Breast epithelium (tissue), 3 donors: ENCODE results near the gene PUSL1.

Experiments
- CTCF ChIP-seq, 3 donors: fragments of 450-650 bp; IDR thresholded peaks; one replicate each; pipeline ENCODE4 v1.5.1; 2016 to 2017; ENCODE audit warnings: antibody characterized with exemption in 3 of 3, mild to moderate bottlenecking in 3 of 3, moderate library complexity in 3 of 3
- POLR2A ChIP-seq: fragments of 450-650 bp; IDR thresholded peaks from one replicate; pipeline ENCODE4 v1.6.1; 2016; ENCODE audit warnings: antibody characterized with exemption, mild to moderate bottlenecking, moderate library complexity
- POLR2AphosphoS5 ChIP-seq, 3 donors: sonication (generic); formaldehyde crosslinking; IDR thresholded peaks; one replicate each; pipeline ENCODE4 v1.6.1; 2017; ENCODE audit warnings: antibody characterized with exemption in 3 of 3

GRCh38 chr1:1342584-1343115 lies 34.3 kb downstream of the PUSL1 start:
- TF ChIP-seq CTCF (IDR thresholded peaks at IDR 0.05) (no peak), POLR2A (no peak), POLR2AphosphoS5 (IDR thresholded peaks at IDR 0.05) (no peak)
